Spleen (tissue), 11 donors: ENCODE measurements around the gene ADCY1. TPM values are rescaled to one million over a fixed set of nuclear protein-coding genes. Genes with fewer than 3 reads are reported as not detected.

ENCODE experiments used
- DNase-seq: peaks from one replicate; pipeline ENCODE4 v3.0.0-alpha.2; 2020
- H3K27ac ChIP-seq, 8 donors: fragments of 200-600 bp; sonication (generic) in 7 of 8; 1 replicate in 4 of 8; 2 replicates in 4 of 8; pipeline versions ENCODE4 v1.5.0 to v1.8.0; 2016 to 2021; ENCODE audit warnings: inconsistent platforms in 4 of 8, mild to moderate bottlenecking in 4 of 8, moderate library complexity in 1 of 8
- H3K27me3 ChIP-seq, 7 donors: fragments of 200-600 bp; sonication (generic) in 6 of 7; replicated peaks in 1 of 7; 1 replicate in 4 of 7; 2 replicates in 3 of 7; pipeline versions ENCODE4 v1.5.0 to v1.8.0; 2016 to 2021; ENCODE audit warnings: inconsistent platforms in 3 of 7, mild to moderate bottlenecking in 1 of 7
- H3K36me3 ChIP-seq, 6 donors: fragments of 200-600 bp; sonication (generic) in 5 of 6; 1 replicate in 4 of 6; 2 replicates in 2 of 6; pipeline versions ENCODE4 v1.5.0 to v1.8.0; 2016 to 2021; ENCODE audit warnings: inconsistent platforms in 2 of 6
- H3K4me1 ChIP-seq, 6 donors: fragments of 200-600 bp; sonication (generic) in 5 of 6; 1 replicate in 3 of 6; 2 replicates in 3 of 6; pipeline versions ENCODE4 v1.5.0 to v1.8.0; 2016 to 2021; ENCODE audit warnings: inconsistent platforms in 3 of 6
- H3K4me3 ChIP-seq, 8 donors: fragments of 200-600 bp; sonication (generic) in 7 of 8; 1 replicate in 4 of 8; 2 replicates in 4 of 8; pipeline versions ENCODE4 v1.5.0 to v1.8.0; 2016 to 2021; ENCODE audit warnings: inconsistent platforms in 4 of 8, mild to moderate bottlenecking in 4 of 8, moderate library complexity in 2 of 8
- H3K9me3 ChIP-seq, 8 donors: fragments of 200-600 bp; sonication (generic) in 7 of 8; 1 replicate in 4 of 8; 2 replicates in 4 of 8; pipeline versions ENCODE4 v1.5.0 to v1.8.0; 2016 to 2021; ENCODE audit warnings: inconsistent platforms in 4 of 8
- CTCF ChIP-seq, 11 experiments: fragments of 200-600 bp in 7 of 11; fragments of 450-650 bp in 4 of 11; sonication (generic) in 4 of 11; IDR thresholded peaks in 8 of 11; conservative IDR thresholded peaks in 3 of 11; 1 replicate in 7 of 11; 2 replicates in 4 of 11; pipeline versions ENCODE4 v1.4.0 to v1.8.0; 2016 to 2021; ENCODE audit warnings: antibody characterized with exemption in 11 of 11, inconsistent platforms in 4 of 11, mild to moderate bottlenecking in 1 of 11
- POLR2A ChIP-seq, 3 donors: fragments of 450-650 bp; IDR thresholded peaks; one replicate each; pipeline ENCODE4 v1.5.1; 2017; ENCODE audit warnings: antibody characterized with exemption in 3 of 3, mild to moderate bottlenecking in 1 of 3
- POLR2AphosphoS5 ChIP-seq, 3 donors: sonication (generic); formaldehyde crosslinking; IDR thresholded peaks; one replicate each; pipeline ENCODE4 v1.5.1; 2017; ENCODE audit warnings: antibody characterized with exemption in 3 of 3
- WGBS, 5 donors: extraction: QIAGEN DNeasy Blood & Tissue Kit in 3 of 5; methylation state at CpG; one replicate each; pipeline versions ENCODE4 v1.1.5 to v1.1.7; 2013 to 2018; 5-methylcytosine and 5-hydroxymethylcytosine counted together
- intact Hi-C: fragments of 100-400 bp; cut with DNase I; formaldehyde crosslinking; loops from one replicate; pipeline ENCODE4 v1.15.0; 2023; ENCODE audit warnings: low total_unique reads
- polyA plus RNA-seq, 3 donors: library from polyadenylated mRNA; stranded (reverse); fragments of 200-250 nt; gene quantifications; one replicate each; pipeline ENCODE4 v1.2.1, GENCODE V29; 2013
- total RNA-seq, 7 donors: library from RNA; depleted of rRNA in 3 of 7; stranded (reverse); fragments of >200 nt in 3 of 7; fragmentation: NEBNext Ultra II Directional in 4 of 7; extraction: Animal tissue kit (Norgen Biotek cat#: 25700) in 4 of 7; gene quantifications; one replicate each; pipeline versions ENCODE4 v1.1.0 to v1.2.1, GENCODE V29; 2016 to 2021
- donor health status: healthy with polysubstance abuse.
- donor health status: DM: no; HTN: no; CAD: no; lungs with moderate emphysema.
- donor health status: DM: no; HTN: no; CAD: no.
- donor health status: Bipolar disorder and iron deficiency.
- donor health status: healthy.
- donor health status: DM: no; HTN: no; CAD: no.
- donor health status: DM: yes; HTN: yes; CAD: no.

The ADCY1 gene
- total and polyA plus RNA-seq, 10 donors: 0.05 to 6.6 (median 1.8) TPM

- 87 to 92% (median 90%) methylated on average over 16 of the region's 16 CpGs for WGBS, 5 donors
- DNase-seq: no peak
- Histone ChIP-seq H3K36me3 (no peaks in the 10 kb centered on the region), H3K27me3 (no peaks in the 10 kb centered on the region), H3K9me3 (peaks cover 0 to 5% (median 0%) of the 10 kb centered on the region in 8 donors), H3K4me1 (no peaks in the 10 kb centered on the region), H3K27ac (no peak overlapping the region), H3K4me3 (no peak overlapping the region)
- no peak for TF ChIP-seq POLR2A (IDR thresholded peaks at IDR 0.05)
- no peak for TF ChIP-seq POLR2AphosphoS5 (IDR thresholded peaks at IDR 0.05)
- TF ChIP-seq CTCF (IDR thresholded peaks at IDR 0.05 in 8 of 11, conservative IDR thresholded peaks at IDR 0.05 in 3 of 11): no peak
- intact Hi-C loops: no loop called here
These were observed 87.3 kb downstream of the ADCY1 start for GRCh38 chr7:45661302-45661995.

- H3K4me3 ChIP-seq: no peak overlapping the region
- no peak for TF ChIP-seq CTCF (IDR thresholded peaks at IDR 0.05 in 8 of 11, conservative IDR thresholded peaks at IDR 0.05 in 3 of 11)
- TF ChIP-seq POLR2A (IDR thresholded peaks at IDR 0.05): no peak
- no peak for TF ChIP-seq POLR2AphosphoS5 (IDR thresholded peaks at IDR 0.05)
- no peaks in the 10 kb centered on the region for H3K4me1 ChIP-seq
- DNase-seq: no peak
- no peaks in the 10 kb centered on the region for H3K36me3 ChIP-seq
- no peaks in the 10 kb centered on the region for H3K27me3 ChIP-seq
- WGBS, 5 donors: 87 to 96% (median 92%) methylated on average over 6 of the region's 6 CpGs
- H3K27ac ChIP-seq: no peak overlapping the region
- intact Hi-C loops: no loop called here
- peaks cover 0 to 5% (median 0%) of the 10 kb centered on the region in 8 donors for H3K9me3 ChIP-seq
These were observed 87.8 kb downstream of the ADCY1 start for GRCh38 chr7:45662018-45662417.

- H3K4me1 ChIP-seq: no peaks in the 10 kb centered on the region
- WGBS, 5 donors: 77 to 88% (median 87%) methylated on average over 15 of the region's 15 CpGs
- no peak for TF ChIP-seq CTCF (IDR thresholded peaks at IDR 0.05 in 8 of 11, conservative IDR thresholded peaks at IDR 0.05 in 3 of 11)
- TF ChIP-seq POLR2A (IDR thresholded peaks at IDR 0.05): no peak
- no peak for TF ChIP-seq POLR2AphosphoS5 (IDR thresholded peaks at IDR 0.05)
- intact Hi-C loops: no loop called here
- H3K4me3 ChIP-seq: no peak overlapping the region
- H3K36me3 ChIP-seq: no peaks in the 10 kb centered on the region
- no peaks in the 10 kb centered on the region for H3K27me3 ChIP-seq
- no peak for DNase-seq
- no peak overlapping the region for H3K27ac ChIP-seq
- H3K9me3 ChIP-seq: peaks cover 0 to 5% (median 0%) of the 10 kb centered on the region in 8 donors
These were observed 88.5 kb downstream of the ADCY1 start for GRCh38 chr7:45662540-45663166.

DNA sequence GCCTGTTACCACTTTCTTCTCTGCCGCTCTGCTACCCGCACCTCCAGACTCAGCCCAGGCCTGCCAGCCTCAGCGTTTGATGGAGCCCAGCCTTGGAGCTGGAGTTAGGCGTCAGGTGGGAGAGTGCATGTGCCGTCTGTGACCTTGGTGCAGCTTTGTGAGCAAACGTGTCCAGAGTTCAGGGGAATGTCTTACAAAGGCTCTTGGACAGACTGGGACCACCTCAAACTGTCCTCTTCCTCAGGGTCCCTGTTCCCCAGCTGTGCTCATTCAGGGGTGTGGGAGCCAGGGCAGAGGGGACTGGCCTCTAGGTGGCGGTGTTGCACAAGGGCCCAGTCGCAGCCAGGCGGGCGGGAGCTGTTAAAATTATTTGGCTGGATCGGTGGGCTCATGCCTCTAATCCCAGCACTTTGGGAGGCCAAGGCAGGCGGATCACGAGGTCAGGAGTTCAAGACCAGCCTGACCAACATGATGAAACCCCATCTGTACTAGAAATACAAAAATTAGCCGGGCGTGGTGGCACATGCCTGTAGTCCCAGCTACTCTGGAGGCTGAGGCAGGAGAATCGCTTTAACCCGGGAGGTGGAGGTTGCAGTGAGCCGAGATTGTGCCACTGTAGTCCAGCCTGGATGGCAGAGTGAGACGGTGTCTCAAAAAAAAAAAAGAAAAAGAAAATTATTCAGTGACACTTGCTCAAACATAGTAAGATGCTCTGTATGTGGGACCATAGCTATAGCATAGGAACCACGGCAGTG is 89.2 kb downstream of the ADCY1 start:
- Histone ChIP-seq H3K9me3 (peaks cover 0 to 5% (median 0%) of the 10 kb centered on the region in 8 donors), H3K27ac (no peak overlapping the region), H3K4me3 (no peak overlapping the region), H3K36me3 (no peaks in the 10 kb centered on the region), H3K27me3 (no peaks in the 10 kb centered on the region), H3K4me1 (no peaks in the 10 kb centered on the region)
- intact Hi-C loops: no loop called here
- DNase-seq: no peak
- TF ChIP-seq CTCF (IDR thresholded peaks at IDR 0.05 in 8 of 11, conservative IDR thresholded peaks at IDR 0.05 in 3 of 11) (peak in 8 of 11 experiments; percentile 17 to 63 (median 48)), POLR2A (IDR thresholded peaks at IDR 0.05) (no peak)
- 77 to 86% (median 84%) methylated on average over 19 to 20 of the region's 20 CpGs for WGBS, 5 donors
